Activated B cell treated with CpG ODN at 0.5 μM for 24 hours (primary cell): ENCODE results near the gene ARHGAP25. TPM values are rescaled to one million over a fixed set of nuclear protein-coding genes. Genes with fewer than 3 reads are reported as not detected.

ENCODE experiments used
- ATAC-seq: fragments of 200-7000 bp; cut with Tn5 transposase; one replicate; pipeline ENCODE4 v1.10.0; 2021; ENCODE audit warnings: low read depth, mild to moderate bottlenecking, moderate library complexity
- CTCF ChIA-PET: fragments of 350-600 bp; sonication (Branson Sonifier 250); formaldehyde crosslinking; loops from one replicate; lab custom pipeline; 2021; ENCODE audit warnings: antibody characterized with exemption; lab: Charles Lee
- POLR2A ChIA-PET: fragments of 350-600 bp; sonication (Branson Sonifier 250); formaldehyde crosslinking; loops from one replicate; lab custom pipeline; 2021; ENCODE audit warnings: antibody characterized with exemption; lab: Charles Lee
- DNase-seq: peaks from one replicate; pipeline ENCODE4 v3.0.0; 2022
- H3K27ac Mint-ChIP-seq: one replicate; pipeline ENCODE4 v1.8.0; 2020; ENCODE audit warnings: mixed read lengths
- H3K27me3 Mint-ChIP-seq: one replicate; pipeline ENCODE4 v1.8.0; 2021; ENCODE audit warnings: mixed read lengths
- H3K36me3 Mint-ChIP-seq: one replicate; pipeline ENCODE4 v1.8.0; 2021; ENCODE audit warnings: low read depth, mixed read lengths
- H3K4me1 Mint-ChIP-seq: one replicate; pipeline ENCODE4 v1.8.0; 2021; ENCODE audit warnings: mixed read lengths
- H3K4me3 Mint-ChIP-seq: one replicate; pipeline ENCODE4 v1.8.0; 2020; ENCODE audit warnings: mild to moderate bottlenecking, mixed read lengths
- H3K9me3 Mint-ChIP-seq: one replicate; pipeline ENCODE4 v1.8.0; 2020; ENCODE audit warnings: mixed read lengths
- CTCF ChIP-seq: fragments of 200-600 bp; IDR thresholded peaks from one replicate; pipeline ENCODE4 v1.8.0; 2022; ENCODE audit warnings: antibody characterized with exemption, mild to moderate bottlenecking
- intact Hi-C: fragments of 100-400 bp; cut with micrococcal nuclease; formaldehyde crosslinking; loops from one replicate; pipeline ENCODE4 v1.15.1; 2024
- total RNA-seq: library from RNA; stranded (reverse); gene quantifications from 2 replicates; pipeline ENCODE4 v1.2.3, GENCODE V29; 2022

The ARHGAP25 gene
- total RNA-seq, 1 donor from 2014 or later = 336 TPM

GRCh38 chr2:68784188-68784587, 49.6 kb downstream of the ARHGAP25 start:
- H3K4me3 Mint-ChIP-seq = no peak overlapping the region
- H3K9me3 Mint-ChIP-seq = no peaks in the 10 kb centered on the region
- H3K27ac Mint-ChIP-seq = no peak overlapping the region
- ChIA-PET POLR2A (interaction anchor here (0.6 to 22.1 kb wide), 9 partner anchors 12 to 124 kb away, joined by 3 to 1418 read pairs (median 6); partner anchors contain the start of gene ARHGAP25), CTCF (interaction anchor here (2.8 to 5.9 kb wide), 2 partner anchors 9 to 32 kb away, joined by 12 to 47 read pairs; no protein-coding TSS in a partner anchor)
- no peak for TF ChIP-seq CTCF
- peaks cover 31% of the 10 kb centered on the region for H3K4me1 Mint-ChIP-seq
- DNase-seq (no peak), ATAC-seq (peak; percentile 31)
- peaks cover under 1% of the 10 kb centered on the region for H3K36me3 Mint-ChIP-seq
- intact Hi-C loops = loop anchor here (1.0 kb wide), 1 partner anchor 8 kb away; no protein-coding TSS in a partner anchor
- no peaks in the 10 kb centered on the region for H3K27me3 Mint-ChIP-seq

- no peaks in the 10 kb centered on the region for H3K9me3 Mint-ChIP-seq
- CTCF ChIA-PET = interaction anchor here (1.4 to 5.9 kb wide), 3 partner anchors 9 to 76 kb away, joined by 5 to 47 read pairs (median 12); no protein-coding TSS in a partner anchor
- POLR2A ChIA-PET = interaction anchor here (1.6 to 22.1 kb wide), 6 partner anchors 13 to 123 kb away, joined by 5 to 1418 read pairs (median 48); no protein-coding TSS in a partner anchor
- no peak for TF ChIP-seq CTCF
- peaks cover under 1% of the 10 kb centered on the region for H3K36me3 Mint-ChIP-seq
- no peak overlapping the region for H3K4me3 Mint-ChIP-seq
- intact Hi-C loops = loop anchor here (1.0 to 5.0 kb wide), 2 partner anchors 9 to 533 kb away; partner anchors contain the start of gene PPP3R1
- peaks cover 27% of the 10 kb centered on the region for H3K4me1 Mint-ChIP-seq
- ATAC-seq (no peak), DNase-seq (no peak)
- no peak overlapping the region for H3K27ac Mint-ChIP-seq
- H3K27me3 Mint-ChIP-seq = no peaks in the 10 kb centered on the region
Observed at GRCh38 chr2:68784915-68785314, 50.3 kb downstream of the ARHGAP25 start.

GRCh38 chr2:68787356-68787755, 52.7 kb downstream of the ARHGAP25 start:
- Mint-ChIP-seq H3K36me3 (peaks cover 23% of the 10 kb centered on the region), H3K4me3 (no peak overlapping the region), H3K27me3 (no peaks in the 10 kb centered on the region), H3K9me3 (no peaks in the 10 kb centered on the region), H3K27ac (no peak overlapping the region), H3K4me1 (peaks cover 26% of the 10 kb centered on the region)
- TF ChIP-seq CTCF = no peak
- CTCF ChIA-PET = interaction anchor here (3.0 to 5.9 kb wide), 4 partner anchors 10 to 78 kb away, joined by 10 to 47 read pairs (median 30); no protein-coding TSS in a partner anchor
- no peak for DNase-seq
- intact Hi-C loops = loop anchor here (5.0 kb wide), 1 partner anchor 535 kb away; the partner anchor contains the start of gene PPP3R1
- ATAC-seq = no peak
- POLR2A ChIA-PET = interaction anchor here (0.7 to 22.1 kb wide), 14 partner anchors 12 to 121 kb away, joined by 3 to 1418 read pairs (median 18); partner anchors contain the start of gene ARHGAP25

GRCh38 chr2:68789603-68790002, 55.0 kb downstream of the ARHGAP25 start:
- no peak for TF ChIP-seq CTCF
- peaks cover 46% of the 10 kb centered on the region for H3K36me3 Mint-ChIP-seq
- H3K4me3 Mint-ChIP-seq = peak overlapping the region; percentile 61
- ChIA-PET CTCF (interaction anchor here (1.3 to 5.9 kb wide), 11 partner anchors 13 to 120 kb away, joined by 3 to 47 read pairs (median 6); no protein-coding TSS in a partner anchor), POLR2A (interaction anchor here (0.8 to 22.1 kb wide), 26 partner anchors 10 to 323 kb away, joined by 3 to 1418 read pairs (median 8); partner anchors contain the start of genes APLF, ARHGAP25 and FBXO48)
- no peak overlapping the region for H3K27ac Mint-ChIP-seq
- H3K27me3 Mint-ChIP-seq = no peaks in the 10 kb centered on the region
- peak; percentile 87 for ATAC-seq
- intact Hi-C loops = loop anchor here (1.0 to 5.0 kb wide), 10 partner anchors 15 to 537 kb away; partner anchors contain the start of genes ARHGAP25 and PPP3R1
- H3K9me3 Mint-ChIP-seq = no peaks in the 10 kb centered on the region
- peak; percentile 75 for DNase-seq
- peaks cover 47% of the 10 kb centered on the region for H3K4me1 Mint-ChIP-seq

GRCh38 chr2:68790600-68790999, 56.0 kb downstream of the ARHGAP25 start:
- Mint-ChIP-seq H3K9me3 (no peaks in the 10 kb centered on the region), H3K27me3 (no peaks in the 10 kb centered on the region), H3K4me3 (peak overlapping the region; percentile 44), H3K4me1 (peaks cover 57% of the 10 kb centered on the region), H3K36me3 (peaks cover 56% of the 10 kb centered on the region), H3K27ac (no peak overlapping the region)
- ChIA-PET CTCF (interaction anchor here (0.9 to 3.4 kb wide), 7 partner anchors 14 to 328 kb away, joined by 3 to 20 read pairs (median 4); no protein-coding TSS in a partner anchor), POLR2A (interaction anchor here (0.8 to 22.1 kb wide), 20 partner anchors 9 to 324 kb away, joined by 3 to 1418 read pairs (median 12); partner anchors contain the start of genes APLF, ARHGAP25 and FBXO48)
- ATAC-seq = no peak
- DNase-seq = no peak
- intact Hi-C loops = no loop called here
- TF ChIP-seq CTCF = no peak
